Vagina (tissue), 2 donors: Measurements from ENCODE around the gene GOLGA6L7. TPM values are rescaled to one million over a fixed set of nuclear protein-coding genes. Genes with fewer than 3 reads are reported as not detected.
"Not testable (repeated sequence)": the region's sequence is repeated elsewhere in the genome, so short reads cannot be mapped to it uniquely, and the experiment has no call there.

Experiments
- DNase-seq, 2 donors: peaks; one replicate each; pipeline ENCODE4 v3.0.0-alpha.2; 2017; ENCODE audit errors: extremely low spot score in 2 of 2
- H3K27ac ChIP-seq: fragments of 200-600 bp; sonication (generic); one replicate; pipeline ENCODE4 v1.5.1; 2019
- H3K27me3 ChIP-seq: fragments of 200-600 bp; sonication (generic); one replicate; pipeline ENCODE4 v1.5.1; 2019
- H3K36me3 ChIP-seq, 2 donors: fragments of 200-600 bp; sonication (generic); one replicate each; pipeline ENCODE4 v1.5.1; 2017 to 2019
- H3K4me1 ChIP-seq: fragments of 200-600 bp; sonication (generic); one replicate; pipeline ENCODE4 v1.5.1; 2019
- H3K4me3 ChIP-seq, 2 donors: fragments of 200-600 bp; sonication (generic); 1 replicate in 1 of 2; 2 replicates in 1 of 2; pipeline ENCODE4 v1.5.1; 2016 to 2019
- H3K9me3 ChIP-seq: fragments of 200-600 bp; sonication (generic); one replicate; pipeline ENCODE4 v1.5.1; 2019
- intact Hi-C: fragments of 100-400 bp; cut with DNase I; formaldehyde crosslinking; loops from one replicate; pipeline ENCODE4 v1.15.1; 2023
- total RNA-seq: library from RNA; depleted of rRNA; stranded (reverse); fragments of >200 nt; gene quantifications from one replicate; pipeline ENCODE4 v1.2.3, GENCODE V29; 2016

The GOLGA6L7 gene
- total RNA-seq, 1 donor from 2014 or later, result not detected

DNA sequence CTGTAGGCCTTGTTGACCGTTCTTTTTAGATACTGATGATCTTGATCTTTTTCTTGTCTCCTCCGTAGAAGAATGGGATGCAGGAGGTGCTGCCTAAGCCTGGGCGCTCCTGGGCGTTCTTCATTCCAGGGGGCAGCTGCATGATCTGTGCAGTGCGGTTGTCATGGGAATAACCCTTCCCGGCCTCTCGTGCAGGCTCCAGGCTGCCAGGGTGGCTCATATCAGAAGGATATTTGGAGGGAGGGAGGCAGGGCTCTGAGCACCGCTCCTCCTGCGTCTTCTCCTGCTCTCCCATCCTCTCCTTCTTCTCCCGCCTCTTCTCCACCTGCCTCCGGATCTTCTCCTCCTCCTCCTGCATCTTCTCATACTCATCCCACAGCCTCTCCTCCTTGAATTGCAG, 6.2 kb downstream of the GOLGA6L7 start:
- H3K4me1 ChIP-seq, H3K36me3 ChIP-seq, H3K27ac ChIP-seq, H3K4me3 ChIP-seq, DNase-seq, H3K27me3 ChIP-seq, H3K9me3 ChIP-seq: not testable (repeated sequence)
- intact Hi-C loops, result loop anchor here (10.0 kb wide), 1 partner anchor 653 kb away; no protein-coding TSS in a partner anchor

- not testable (repeated sequence) for H3K27me3 ChIP-seq, H3K9me3 ChIP-seq, H3K4me3 ChIP-seq, H3K4me1 ChIP-seq, H3K36me3 ChIP-seq, H3K27ac ChIP-seq, DNase-seq
- intact Hi-C loops, result loop anchor here (10.0 kb wide), 1 partner anchor 655 kb away; no protein-coding TSS in a partner anchor
These were observed 8.2 kb downstream of the GOLGA6L7 start for GRCh38 chr15:28840285-28840684.

GRCh38 chr15:28834957-28835585, 13.4 kb downstream of the GOLGA6L7 start:
- DNase-seq, intact Hi-C loops, H3K27me3 ChIP-seq: not testable (repeated sequence)

GRCh38 chr15:28831897-28832587, 16.4 kb downstream of the GOLGA6L7 start:
- H3K27me3 ChIP-seq, intact Hi-C loops, H3K27ac ChIP-seq, DNase-seq, H3K36me3 ChIP-seq, H3K4me1 ChIP-seq, H3K9me3 ChIP-seq: not testable (repeated sequence)
- H3K4me3 ChIP-seq, result peak overlapping the region; percentile 26 to 31

More at GRCh38 chr15:28834957-28835585, 13.4 kb downstream of the GOLGA6L7 start:
- not testable (repeated sequence) for H3K4me1 ChIP-seq, H3K36me3 ChIP-seq, H3K27ac ChIP-seq, H3K9me3 ChIP-seq, H3K4me3 ChIP-seq

DNA sequence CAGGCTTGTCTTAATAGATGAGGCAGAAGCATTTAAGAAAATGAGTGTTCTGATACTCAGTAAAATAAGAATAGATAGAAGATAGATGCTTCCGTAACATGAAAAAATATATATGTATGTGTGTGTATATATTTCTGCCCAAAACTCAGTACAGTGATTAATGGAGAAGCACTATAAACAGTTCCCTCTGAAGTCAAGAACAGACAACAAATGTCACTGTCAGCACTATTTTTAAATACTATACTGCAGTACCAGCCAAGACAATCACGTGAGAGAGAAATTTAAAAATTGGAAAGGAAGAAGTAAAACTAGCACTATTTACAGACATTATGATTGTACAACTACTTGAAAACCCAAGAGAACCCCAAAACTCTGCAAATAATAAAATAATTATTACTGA, 27.0 kb downstream of the GOLGA6L7 start:
- intact Hi-C loops, H3K4me1 ChIP-seq, H3K9me3 ChIP-seq, H3K4me3 ChIP-seq, H3K27me3 ChIP-seq, H3K27ac ChIP-seq, DNase-seq, H3K36me3 ChIP-seq: not testable (repeated sequence)

GRCh38 chr15:28819930-28820295, 28.5 kb downstream of the GOLGA6L7 start:
- H3K36me3 ChIP-seq, H3K4me1 ChIP-seq, H3K27ac ChIP-seq, H3K27me3 ChIP-seq, H3K4me3 ChIP-seq, intact Hi-C loops, DNase-seq, H3K9me3 ChIP-seq: not testable (repeated sequence)

DNA sequence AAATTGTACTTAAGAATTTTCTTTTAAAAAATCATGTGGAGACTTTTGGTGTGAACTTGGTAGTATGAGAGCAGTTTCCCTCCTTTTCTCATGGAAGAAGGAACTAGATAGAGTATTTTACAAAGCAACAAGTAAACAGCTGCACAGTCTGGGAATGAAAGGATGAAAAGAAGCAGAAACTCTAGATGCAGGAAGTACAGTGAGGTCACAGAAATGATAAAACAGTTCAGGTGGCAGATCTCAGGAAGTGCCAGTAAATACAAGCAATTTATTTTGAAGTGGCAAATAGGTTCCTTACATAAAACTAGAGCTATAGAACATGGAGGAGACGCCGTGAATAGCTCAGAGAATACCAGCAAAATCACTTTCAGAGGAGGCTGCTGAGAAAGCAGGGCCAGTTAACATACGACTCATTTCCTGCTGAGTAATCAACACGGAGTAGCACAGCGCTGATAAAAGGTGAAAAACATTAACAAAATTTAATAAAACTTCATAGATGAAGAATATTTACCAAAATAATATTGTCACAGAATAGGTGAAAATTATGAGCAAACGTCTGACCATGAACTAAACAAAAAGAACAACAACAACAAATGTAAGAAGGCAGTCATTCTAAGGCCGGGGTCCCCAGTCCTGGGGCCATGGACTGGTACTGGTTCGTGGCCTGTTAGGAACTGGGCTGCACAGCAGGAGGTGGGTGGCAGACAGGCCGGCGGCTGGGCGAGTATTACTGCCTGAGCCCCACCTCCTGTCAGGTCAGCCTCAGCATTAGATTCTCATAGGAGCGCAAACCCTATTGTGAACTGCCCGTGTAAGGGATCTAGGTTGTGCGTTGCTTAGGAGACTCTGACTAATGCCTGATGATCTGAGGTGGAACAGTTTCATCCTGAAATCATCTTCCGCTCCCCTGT, 29.2 kb downstream of the GOLGA6L7 start:
- intact Hi-C loops, H3K36me3 ChIP-seq, H3K27ac ChIP-seq, H3K27me3 ChIP-seq, H3K4me3 ChIP-seq, DNase-seq, H3K4me1 ChIP-seq, H3K9me3 ChIP-seq: not testable (repeated sequence)

DNA sequence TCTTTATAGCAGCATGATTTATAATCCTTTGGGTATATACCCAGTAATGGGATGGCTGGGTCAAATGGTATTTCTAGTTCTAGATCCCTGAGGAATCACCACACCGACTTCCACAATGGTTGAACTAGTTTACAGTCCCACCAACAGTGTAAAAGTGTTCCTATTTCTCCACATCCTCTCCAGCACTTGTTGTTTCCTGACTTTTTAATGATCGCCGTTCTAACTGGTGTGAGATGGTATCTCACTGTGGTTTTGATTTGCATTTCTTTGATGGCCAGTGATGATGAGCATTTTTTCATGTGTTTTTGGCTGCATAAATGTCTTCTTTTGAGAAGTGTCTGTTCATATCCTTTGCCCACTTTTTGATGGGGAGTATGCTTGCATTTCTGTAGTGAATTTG, 30.3 kb downstream of the GOLGA6L7 start:
- H3K4me1 ChIP-seq, H3K4me3 ChIP-seq, intact Hi-C loops, H3K9me3 ChIP-seq, H3K36me3 ChIP-seq, DNase-seq, H3K27me3 ChIP-seq, H3K27ac ChIP-seq: not testable (repeated sequence)

DNA sequence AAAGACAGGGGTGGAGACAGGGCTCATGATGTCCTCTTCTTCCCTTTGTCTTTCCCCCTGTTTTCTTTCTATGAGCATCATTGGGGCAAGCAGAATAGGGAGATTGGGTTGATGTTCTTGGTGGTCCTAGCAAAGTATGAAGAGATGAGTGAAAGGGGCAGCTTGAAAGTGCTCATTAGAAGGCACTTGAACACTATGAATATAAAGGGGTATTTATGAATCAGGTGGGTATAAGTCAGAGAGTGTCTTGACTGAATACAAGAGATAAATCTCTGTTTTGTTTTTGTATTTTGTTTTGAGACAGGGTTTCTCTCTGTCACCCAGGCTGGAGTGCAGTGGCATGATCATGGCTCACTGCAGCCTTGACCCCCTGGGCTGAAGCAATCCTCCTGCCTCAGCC, 34.4 kb downstream of the GOLGA6L7 start:
- H3K27me3 ChIP-seq, H3K4me1 ChIP-seq, H3K27ac ChIP-seq, DNase-seq, intact Hi-C loops, H3K9me3 ChIP-seq, H3K4me3 ChIP-seq, H3K36me3 ChIP-seq: not testable (repeated sequence)

- H3K36me3 ChIP-seq, H3K27me3 ChIP-seq, intact Hi-C loops, H3K9me3 ChIP-seq, H3K27ac ChIP-seq, H3K4me3 ChIP-seq, H3K4me1 ChIP-seq, DNase-seq: not testable (repeated sequence)
These were observed 35.1 kb downstream of the GOLGA6L7 start for GRCh38 chr15:28813392-28813791.

DNA sequence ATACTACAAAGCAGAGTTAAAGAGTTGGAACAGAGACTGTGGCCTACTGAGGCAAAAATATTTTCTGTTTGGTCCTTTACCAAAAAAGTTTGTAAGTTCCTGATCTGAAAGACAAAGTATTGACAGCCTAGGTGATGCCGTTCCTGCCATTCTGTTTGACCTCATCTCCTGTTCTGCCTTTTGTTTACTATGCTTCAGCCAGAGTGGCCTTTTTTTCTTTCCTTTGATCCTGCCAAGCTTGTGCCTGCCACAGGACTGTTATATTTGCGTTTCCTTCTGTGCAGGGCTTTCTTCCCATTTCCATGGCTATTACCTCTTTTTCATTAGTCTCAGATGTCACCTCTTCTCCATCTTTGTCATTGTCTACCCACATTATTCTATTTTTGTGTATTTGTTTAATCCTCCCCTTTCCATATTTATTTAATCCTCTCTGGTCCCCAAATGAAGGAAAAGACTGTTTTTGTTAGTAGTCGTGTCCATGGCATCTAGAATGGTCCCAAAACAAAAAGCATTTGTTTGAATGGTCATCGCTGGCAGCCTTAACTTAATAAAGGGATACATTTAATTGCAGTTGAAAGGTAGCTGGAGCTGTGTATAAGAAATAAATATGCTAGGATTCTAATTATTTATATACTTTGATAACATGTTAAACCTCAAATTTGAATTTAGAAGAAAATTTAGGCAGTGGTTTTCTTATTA, 36.4 kb downstream of the GOLGA6L7 start:
- H3K27me3 ChIP-seq, H3K27ac ChIP-seq, intact Hi-C loops, H3K4me1 ChIP-seq, DNase-seq, H3K9me3 ChIP-seq, H3K36me3 ChIP-seq, H3K4me3 ChIP-seq: not testable (repeated sequence)

- H3K36me3 ChIP-seq, H3K27me3 ChIP-seq, H3K4me3 ChIP-seq, H3K27ac ChIP-seq, H3K9me3 ChIP-seq, H3K4me1 ChIP-seq, DNase-seq, intact Hi-C loops: not testable (repeated sequence)
These were observed 38.0 kb downstream of the GOLGA6L7 start for GRCh38 chr15:28810444-28810843.

DNA sequence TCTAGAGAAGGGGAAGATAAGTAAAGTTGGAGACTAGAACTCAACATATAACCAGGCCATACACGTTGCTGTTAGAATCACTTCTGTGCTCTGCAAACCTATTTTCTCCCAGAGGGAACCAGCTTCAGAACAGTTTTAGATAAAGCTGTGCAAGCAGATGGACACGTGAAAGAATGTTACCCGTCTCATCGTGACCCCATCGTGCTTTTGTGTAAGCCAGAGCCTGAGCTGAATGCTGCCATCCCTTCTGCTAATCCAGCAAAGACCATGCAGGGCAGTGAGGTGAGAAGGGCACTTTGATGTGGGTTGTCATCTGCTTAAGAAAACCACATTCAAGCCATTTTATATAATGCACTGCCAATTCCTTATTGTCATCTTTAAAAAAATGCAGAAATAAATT, 40.3 kb downstream of the GOLGA6L7 start:
- H3K27me3 ChIP-seq, H3K9me3 ChIP-seq, H3K4me3 ChIP-seq, H3K27ac ChIP-seq, DNase-seq, intact Hi-C loops, H3K36me3 ChIP-seq, H3K4me1 ChIP-seq: not testable (repeated sequence)
